ENCODE measurements around the gene PHLPP1. TPM values are rescaled to one million over a fixed set of nuclear protein-coding genes. Genes with fewer than 3 reads are reported as not detected.

Gene PHLPP1
- total RNA-seq, 2 experiments from 2014 or later = 9.0 to 12.4 TPM

GRCh38 chr18:62721839-62722795 is 6.8 kb downstream of the PHLPP1 start:
- Histone ChIP-seq H4K20me1 (ENCODE audit: insufficient read depth, low read length) (peaks cover 10% of the 10 kb centered on the region), H3K4me3 (ENCODE audit: low read depth, low read length, poor library complexity, severe bottlenecking) (no peak overlapping the region), H2AFZ (ENCODE audit: low read length) (no peak overlapping the region), H3K4me1 (ENCODE audit: insufficient read depth, low read length, poor library complexity, severe bottlenecking) (peaks cover 19% of the 10 kb centered on the region), H3K27ac (ENCODE audit: low read depth, low read length, poor library complexity, severe bottlenecking) (no peak overlapping the region), H3K36me3 (ENCODE audit: insufficient read depth, low read length) (no peaks in the 10 kb centered on the region), H3K9me3 (ENCODE audit: low read length) (no peaks in the 10 kb centered on the region), H3K4me2 (ENCODE audit: low read length) (no peak overlapping the region), H3K9me2 (ENCODE audit: insufficient read depth, low read length) (no peaks in the 10 kb centered on the region), H3K79me2 (ENCODE audit: insufficient read depth, low read depth, low read length) (peaks cover 56% of the 10 kb centered on the region)
- ChIA-PET POLR2A (interaction anchor here (0.8 kb wide), 1 partner anchor 228 kb away, joined by 3 read pairs; no protein-coding TSS in a partner anchor), CTCF (ENCODE audit: unreplicated experiment) (no interaction called here)
- BruUV-seq (replicated peaks) = no TSS peak
- no peak for DNase-seq (ENCODE audit: low spot score)
- intact Hi-C loops (cut with micrococcal nuclease; ENCODE audit: unreplicated experiment) = loop anchor here (5.0 kb wide), 1 partner anchor 215 kb away; no protein-coding TSS in a partner anchor
- TF ChIP-seq CTCF (conservative IDR thresholded peaks at IDR 0.05; ENCODE audit: low read length) = no peak
- no peak for TF ChIP-seq EZH2phosphoT487 (IDR thresholded peaks at IDR 0.05; ENCODE audit: borderline replicate concordance, low read depth, low read length)

- H3K79me2 ChIP-seq (ENCODE audit: insufficient read depth, low read depth, low read length) = peaks cover 40% of the 10 kb centered on the region; the same call in 1 of the 2 replicates
- ChIA-PET CTCF (ENCODE audit: unreplicated experiment) (no interaction called here), POLR2A (interaction anchor here (0.8 kb wide), 1 partner anchor 644 kb away, joined by 3 read pairs; no protein-coding TSS in a partner anchor)
- H3K9me2 ChIP-seq (ENCODE audit: insufficient read depth, low read length) = no peaks in the 10 kb centered on the region
- TF ChIP-seq CTCF (conservative IDR thresholded peaks at IDR 0.05; ENCODE audit: low read length) (no peak), EZH2phosphoT487 (IDR thresholded peaks at IDR 0.05; ENCODE audit: borderline replicate concordance, low read depth, low read length) (no peak)
- no peak overlapping the region for H3K27ac ChIP-seq (ENCODE audit: low read depth, low read length, poor library complexity, severe bottlenecking)
- no peak overlapping the region for H3K4me2 ChIP-seq (ENCODE audit: low read length)
- no peak for DNase-seq (ENCODE audit: low spot score)
- H3K9me3 ChIP-seq (ENCODE audit: low read length) = no peaks in the 10 kb centered on the region
- H3K4me3 ChIP-seq (ENCODE audit: low read depth, low read length, poor library complexity, severe bottlenecking) = no peak overlapping the region
- peaks cover 26% of the 10 kb centered on the region for H3K4me1 ChIP-seq (ENCODE audit: insufficient read depth, low read length, poor library complexity, severe bottlenecking)
- no peaks in the 10 kb centered on the region for H3K36me3 ChIP-seq (ENCODE audit: insufficient read depth, low read length)
- no peaks in the 10 kb centered on the region for H4K20me1 ChIP-seq (ENCODE audit: insufficient read depth, low read length)
- intact Hi-C loops (cut with micrococcal nuclease; ENCODE audit: unreplicated experiment) = loop anchor here (5.0 kb wide), 1 partner anchor 214 kb away; no protein-coding TSS in a partner anchor
- no peak overlapping the region for H2AFZ ChIP-seq (ENCODE audit: low read length)
- BruUV-seq (replicated peaks) = no TSS peak
These were observed 8.4 kb downstream of the PHLPP1 start for GRCh38 chr18:62723666-62724281.

All from OCI-LY7 (cell line).